Peyer's patch (tissue), 4 donors: ENCODE measurements around the gene PLPP1. TPM values are rescaled to one million over a fixed set of nuclear protein-coding genes. Genes with fewer than 3 reads are reported as not detected.
A peak's percentile ranks its signal among the peaks of the same experiment; 100 is the strongest.

Source experiments
- DNase-seq, 3 donors: peaks; one replicate each; pipeline ENCODE4 v3.0.0-alpha.2; 2017 to 2019
- H3K27ac ChIP-seq, 4 donors: fragments of 200-600 bp; sonication (generic); one replicate each; pipeline ENCODE4 v1.5.1; 2016 to 2019
- H3K27me3 ChIP-seq, 2 donors: fragments of 200-600 bp; sonication (generic); one replicate each; pipeline ENCODE4 v1.5.1; 2019
- H3K36me3 ChIP-seq, 3 donors: fragments of 200-600 bp; sonication (generic); one replicate each; pipeline ENCODE4 v1.5.1; 2016 to 2019
- H3K4me1 ChIP-seq, 4 donors: fragments of 200-600 bp; sonication (generic); one replicate each; pipeline ENCODE4 v1.5.1; 2016 to 2019
- H3K4me3 ChIP-seq, 4 donors: fragments of 200-600 bp; sonication (generic); 1 replicate in 3 of 4; 2 replicates in 1 of 4; pipeline ENCODE4 v1.5.1; 2016 to 2019; ENCODE audit warnings: mild to moderate bottlenecking in 1 of 4
- H3K9me3 ChIP-seq, 4 donors: fragments of 200-600 bp; sonication (generic); one replicate each; pipeline ENCODE4 v1.5.1; 2016 to 2019; ENCODE audit warnings: mild to moderate bottlenecking in 1 of 4
- POLR2A ChIP-seq, 2 donors: fragments of 450-650 bp; IDR thresholded peaks; one replicate each; pipeline ENCODE4 v1.5.1; 2017; ENCODE audit warnings: antibody characterized with exemption in 2 of 2, mild to moderate bottlenecking in 2 of 2, moderate library complexity in 2 of 2
- total RNA-seq, 4 donors: library from RNA; depleted of rRNA; stranded (reverse); fragments of >200 nt; gene quantifications; one replicate each; pipeline ENCODE4 v1.1.0, GENCODE V29; 2016
- TF ChIP-seq, protein P1 (sequence below), 6 experiments: fragments of 450-650 bp in 4 of 6; fragments of 200-600 bp in 2 of 6; sonication (generic) in 1 of 6; IDR thresholded peaks; one replicate each; pipeline ENCODE4 v1.5.1; 2017 to 2019; ENCODE audit warnings: antibody characterized with exemption in 6 of 6, mild to moderate bottlenecking in 3 of 6, moderate library complexity in 1 of 6

The PLPP1 gene
- total RNA-seq, 4 donors from 2014 or later, result 60.2 to 190 (median 115) TPM

DNA sequence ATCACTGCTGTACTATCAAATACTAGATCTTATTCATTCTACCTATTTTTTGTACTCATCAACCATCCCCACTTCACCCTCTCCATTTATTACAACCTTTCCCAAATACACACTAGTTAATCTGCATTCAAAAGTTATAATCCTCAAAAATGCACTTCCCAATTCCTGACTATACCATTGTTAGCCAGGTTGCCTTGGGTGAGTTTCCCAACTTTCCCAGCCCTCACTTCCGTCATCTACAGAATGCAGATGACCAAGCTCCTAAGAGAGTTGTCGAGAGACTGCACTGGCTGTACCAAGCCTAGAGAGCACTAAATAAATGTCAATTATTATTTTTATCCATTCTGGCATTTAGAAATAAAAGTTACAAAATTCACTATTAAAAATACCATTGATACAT is 11.5 kb downstream of the PLPP1 start:
- no peaks in the 10 kb centered on the region for H3K9me3 ChIP-seq
- no peak overlapping the region for H3K4me3 ChIP-seq
- TF ChIP-seq POLR2A (IDR thresholded peaks at IDR 0.05), result no peak
- TF ChIP-seq, protein P1, sequence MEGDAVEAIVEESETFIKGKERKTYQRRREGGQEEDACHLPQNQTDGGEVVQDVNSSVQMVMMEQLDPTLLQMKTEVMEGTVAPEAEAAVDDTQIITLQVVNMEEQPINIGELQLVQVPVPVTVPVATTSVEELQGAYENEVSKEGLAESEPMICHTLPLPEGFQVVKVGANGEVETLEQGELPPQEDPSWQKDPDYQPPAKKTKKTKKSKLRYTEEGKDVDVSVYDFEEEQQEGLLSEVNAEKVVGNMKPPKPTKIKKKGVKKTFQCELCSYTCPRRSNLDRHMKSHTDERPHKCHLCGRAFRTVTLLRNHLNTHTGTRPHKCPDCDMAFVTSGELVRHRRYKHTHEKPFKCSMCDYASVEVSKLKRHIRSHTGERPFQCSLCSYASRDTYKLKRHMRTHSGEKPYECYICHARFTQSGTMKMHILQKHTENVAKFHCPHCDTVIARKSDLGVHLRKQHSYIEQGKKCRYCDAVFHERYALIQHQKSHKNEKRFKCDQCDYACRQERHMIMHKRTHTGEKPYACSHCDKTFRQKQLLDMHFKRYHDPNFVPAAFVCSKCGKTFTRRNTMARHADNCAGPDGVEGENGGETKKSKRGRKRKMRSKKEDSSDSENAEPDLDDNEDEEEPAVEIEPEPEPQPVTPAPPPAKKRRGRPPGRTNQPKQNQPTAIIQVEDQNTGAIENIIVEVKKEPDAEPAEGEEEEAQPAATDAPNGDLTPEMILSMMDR (IDR thresholded peaks at IDR 0.05), result no peak
- no peak for DNase-seq
- H3K27ac ChIP-seq, result no peak overlapping the region
- no peaks in the 10 kb centered on the region for H3K36me3 ChIP-seq
- no peaks in the 10 kb centered on the region for H3K27me3 ChIP-seq
- peaks cover 0 to 41% (median 3%) of the 10 kb centered on the region in 4 donors for H3K4me1 ChIP-seq

DNA sequence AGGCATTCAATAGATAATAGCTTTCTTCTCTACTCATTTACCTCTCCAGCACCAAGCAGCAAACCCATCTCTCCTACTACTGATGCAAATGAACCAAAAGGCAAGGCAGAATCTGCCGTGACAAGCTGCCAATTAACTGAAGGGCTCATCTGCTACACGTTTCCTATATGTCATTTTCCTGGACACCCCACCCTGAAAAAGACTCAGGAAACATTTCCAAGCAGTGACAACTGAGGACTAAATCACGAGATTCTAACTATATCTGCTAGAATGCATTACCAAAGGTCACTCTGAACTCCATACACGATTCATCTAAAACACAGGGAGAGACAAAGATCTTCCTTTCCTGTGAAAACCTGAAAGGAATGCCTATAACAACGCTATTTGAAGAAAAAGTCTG is 12.9 kb downstream of the PLPP1 start:
- H3K4me1 ChIP-seq, result peaks cover 0 to 54% (median 5%) of the 10 kb centered on the region in 4 donors
- no peak overlapping the region for H3K4me3 ChIP-seq
- H3K36me3 ChIP-seq, result no peaks in the 10 kb centered on the region
- no peaks in the 10 kb centered on the region for H3K27me3 ChIP-seq
- TF ChIP-seq POLR2A (IDR thresholded peaks at IDR 0.05), result no peak
- TF ChIP-seq, protein P1 (IDR thresholded peaks at IDR 0.05), result no peak
- no peaks in the 10 kb centered on the region for H3K9me3 ChIP-seq
- no peak for DNase-seq
- H3K27ac ChIP-seq, result peak overlapping the region in 3 of 4 donors; percentile 12 to 71 (median 34)

DNA sequence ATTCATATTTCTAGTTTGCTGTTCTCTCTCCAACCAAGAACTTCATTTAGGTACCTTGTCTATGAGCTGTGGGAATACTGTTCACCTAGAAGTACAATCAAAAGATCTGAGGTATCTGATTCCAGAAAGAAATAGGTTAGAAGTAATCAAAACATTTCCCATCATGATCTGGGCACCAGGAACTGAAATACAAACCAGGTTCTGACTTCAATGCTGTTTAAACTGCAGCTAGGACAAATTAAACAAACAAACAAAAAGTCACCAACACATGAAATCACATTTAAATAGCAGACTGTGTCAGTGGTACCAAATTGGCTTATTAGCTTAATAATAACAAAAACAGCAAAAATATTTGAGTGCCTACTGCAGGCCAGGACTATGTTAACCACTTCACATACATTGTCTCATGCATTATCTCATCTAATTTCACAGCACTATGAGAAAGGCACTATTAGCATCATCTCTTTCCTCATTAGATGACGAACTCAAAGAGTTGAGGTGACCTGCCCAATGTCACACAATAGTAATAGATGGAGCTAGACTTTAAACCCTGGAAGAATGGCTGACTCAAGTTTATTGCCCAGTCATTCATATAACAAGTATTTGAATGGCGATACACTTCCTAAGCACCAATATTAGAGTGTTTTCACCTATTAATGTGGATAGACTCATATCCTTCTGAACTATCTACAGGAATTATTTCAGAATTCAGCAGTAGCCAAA is 14.5 kb downstream of the PLPP1 start:
- no peaks in the 10 kb centered on the region for H3K9me3 ChIP-seq
- peaks cover 0 to 65% (median 5%) of the 10 kb centered on the region in 4 donors for H3K4me1 ChIP-seq
- no peaks in the 10 kb centered on the region for H3K36me3 ChIP-seq
- DNase-seq, result no peak
- H3K27me3 ChIP-seq, result no peaks in the 10 kb centered on the region
- TF ChIP-seq, protein P1 (IDR thresholded peaks at IDR 0.05), result no peak
- no peak for TF ChIP-seq POLR2A (IDR thresholded peaks at IDR 0.05)
- H3K27ac ChIP-seq, result peak overlapping the region in 3 of 4 donors; percentile 34 to 83 (median 42)
- H3K4me3 ChIP-seq, result no peak overlapping the region

DNA sequence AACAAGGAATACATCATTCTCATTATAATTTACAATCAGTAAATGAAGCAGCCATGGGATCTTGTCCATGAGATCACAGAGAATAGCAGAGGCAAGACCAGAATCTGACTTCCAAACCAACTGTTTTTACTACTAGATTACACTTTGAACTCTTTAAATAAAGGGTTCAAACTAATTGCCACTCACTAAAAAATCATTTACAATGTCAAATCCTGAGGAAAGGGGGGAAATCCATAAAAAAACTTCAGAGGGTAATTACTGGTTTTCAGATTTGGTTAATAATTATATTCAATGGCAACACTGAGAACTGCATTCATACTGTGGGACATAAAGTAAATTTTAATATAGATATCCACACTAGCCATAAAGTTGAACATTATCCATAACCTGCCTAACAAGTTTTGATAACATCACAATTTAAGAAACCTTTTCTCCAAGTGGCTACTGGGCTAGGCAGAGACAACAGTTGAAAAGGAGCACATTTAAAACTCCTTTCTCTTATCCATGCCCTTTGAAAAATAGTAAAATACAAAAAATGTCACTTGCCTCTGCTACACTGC is 15.9 kb downstream of the PLPP1 start:
- H3K36me3 ChIP-seq, result no peaks in the 10 kb centered on the region
- no peaks in the 10 kb centered on the region for H3K9me3 ChIP-seq
- TF ChIP-seq, protein P1 (IDR thresholded peaks at IDR 0.05), result peak in 2 of 6 experiments; percentile 9
- TF ChIP-seq POLR2A (IDR thresholded peaks at IDR 0.05), result no peak
- no peak overlapping the region for H3K4me3 ChIP-seq
- peaks cover 0 to 65% (median 5%) of the 10 kb centered on the region in 4 donors for H3K4me1 ChIP-seq
- H3K27me3 ChIP-seq, result no peaks in the 10 kb centered on the region
- DNase-seq, result no peak
- H3K27ac ChIP-seq, result peak overlapping the region in 3 of 4 donors; percentile 53 to 78 (median 73)

DNA sequence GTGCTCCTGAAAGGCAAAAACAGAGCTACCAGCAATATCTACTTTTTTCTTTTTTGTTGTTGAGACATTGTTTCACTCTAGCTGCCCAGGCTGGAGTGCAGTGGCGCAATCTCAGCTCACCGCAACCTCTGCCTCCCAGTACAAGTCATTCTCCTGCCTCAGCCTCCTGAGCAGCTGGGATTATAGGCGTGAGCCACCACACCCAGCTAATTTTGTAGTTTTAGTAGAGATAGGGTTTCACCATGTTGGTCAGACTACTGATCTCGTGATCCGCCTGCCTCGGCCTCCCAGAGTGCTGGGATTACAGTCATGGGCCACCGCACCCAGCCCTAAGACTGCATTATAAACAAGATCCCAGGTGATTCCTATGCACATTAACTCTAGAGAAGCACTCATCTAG is 17.0 kb downstream of the PLPP1 start:
- peak overlapping the region in 3 of 4 donors; percentile 53 to 78 (median 73) for H3K27ac ChIP-seq
- peak in 2 of 3 donors; percentile 66 to 82 for DNase-seq
- no peaks in the 10 kb centered on the region for H3K9me3 ChIP-seq
- peaks cover 0 to 69% (median 5%) of the 10 kb centered on the region in 4 donors for H3K4me1 ChIP-seq
- no peak overlapping the region for H3K4me3 ChIP-seq
- peak in 1 of 2 donors; percentile 47 for TF ChIP-seq POLR2A (IDR thresholded peaks at IDR 0.05)
- TF ChIP-seq, protein P1 (IDR thresholded peaks at IDR 0.05), result no peak
- H3K27me3 ChIP-seq, result no peaks in the 10 kb centered on the region
- no peaks in the 10 kb centered on the region for H3K36me3 ChIP-seq
